Measurements from ENCODE around the gene PHLPP1.

Gene PHLPP1

GRCh38 chr18:62812242-62812641, 96.9 kb downstream of the PHLPP1 start:
- no peak for DNase-seq

GRCh38 chr18:62812876-62813275, 97.5 kb downstream of the PHLPP1 start:
- DNase-seq: no peak

GRCh38 chr18:62814132-62814759, 98.9 kb downstream of the PHLPP1 start:
- no peak for DNase-seq

- no peak for DNase-seq
Observed at GRCh38 chr18:62825382-62825781, 110.0 kb downstream of the PHLPP1 start.

- DNase-seq: no peak
Observed at GRCh38 chr18:62827397-62827796, 112.1 kb downstream of the PHLPP1 start.

GRCh38 chr18:62828091-62828640, 112.8 kb downstream of the PHLPP1 start:
- no peak for DNase-seq

GRCh38 chr18:62828852-62829251, 113.5 kb downstream of the PHLPP1 start:
- DNase-seq: peak; percentile 61

GRCh38 chr18:62829936-62830335, 114.6 kb downstream of the PHLPP1 start:
- no peak for DNase-seq

GRCh38 chr18:62832282-62832681, 116.9 kb downstream of the PHLPP1 start:
- DNase-seq: no peak

- no peak for DNase-seq
Observed at GRCh38 chr18:62833494-62833893, 118.2 kb downstream of the PHLPP1 start.

- DNase-seq: no peak
Observed at GRCh38 chr18:62834715-62835114, 119.4 kb downstream of the PHLPP1 start.

- no peak for DNase-seq
Observed at GRCh38 chr18:62837011-62837410, 121.7 kb downstream of the PHLPP1 start.

- no peak for DNase-seq
Observed at GRCh38 chr18:62838475-62839098, 123.2 kb downstream of the PHLPP1 start.

GRCh38 chr18:62839874-62840713, 124.8 kb downstream of the PHLPP1 start:
- DNase-seq: no peak

- no peak for DNase-seq
Observed at GRCh38 chr18:62841405-62841804, 126.1 kb downstream of the PHLPP1 start.

GRCh38 chr18:62842898-62843297, 127.6 kb downstream of the PHLPP1 start:
- DNase-seq: no peak

- peak; percentile 31 for DNase-seq
Observed at GRCh38 chr18:62844850-62845643, 129.7 kb downstream of the PHLPP1 start.

- DNase-seq: no peak
Observed at GRCh38 chr18:62846313-62846712, 131.0 kb downstream of the PHLPP1 start.

GRCh38 chr18:62847081-62847480, 131.7 kb downstream of the PHLPP1 start:
- DNase-seq: no peak

- DNase-seq: no peak
Observed at GRCh38 chr18:62848946-62849345, 133.6 kb downstream of the PHLPP1 start.

- no peak for DNase-seq
Observed at GRCh38 chr18:62850619-62851306, 135.4 kb downstream of the PHLPP1 start.

GRCh38 chr18:62852851-62853250, 137.5 kb downstream of the PHLPP1 start:
- DNase-seq: no peak
